Right lobe of liver (tissue), 6 donors: Measurements from ENCODE around the gene RPUSD1. TPM values are rescaled to one million over a fixed set of nuclear protein-coding genes. Genes with fewer than 3 reads are reported as not detected.
"Not testable (repeated sequence)": the region's sequence is repeated elsewhere in the genome, so short reads cannot be mapped to it uniquely, and the experiment has no call there.

Experiments
- ATAC-seq, 4 donors: fragments of 200-7000 bp; cut with Tn5 transposase; one replicate each; pipeline ENCODE4 v1.9.1; 2020; ENCODE audit warnings: mild to moderate bottlenecking in 4 of 4, moderate library complexity in 4 of 4
- DNase-seq, 3 donors: peaks; one replicate each; pipeline ENCODE4 v3.0.0-alpha.2; 2020
- H3K27ac ChIP-seq, 3 donors: fragments of 200-600 bp; one replicate each; pipeline ENCODE4 v1.8.0; 2022
- H3K27me3 ChIP-seq, 2 donors: fragments of 200-600 bp; one replicate each; pipeline ENCODE4 v1.8.0; 2022
- H3K36me3 ChIP-seq, 4 donors: fragments of 200-600 bp; sonication (generic) in 1 of 4; one replicate each; pipeline versions ENCODE4 v1.5.1 to v1.8.0; 2017 to 2022; ENCODE audit warnings: control low read depth in 1 of 4
- H3K4me1 ChIP-seq, 4 donors: fragments of 200-600 bp; sonication (generic) in 1 of 4; one replicate each; pipeline versions ENCODE4 v1.5.1 to v1.8.0; 2017 to 2022; ENCODE audit warnings: control low read depth in 1 of 4
- H3K4me3 ChIP-seq, 3 donors: fragments of 200-600 bp; one replicate each; pipeline ENCODE4 v1.8.0; 2022
- H3K9me3 ChIP-seq, 4 donors: fragments of 200-600 bp; sonication (generic) in 1 of 4; one replicate each; pipeline versions ENCODE4 v1.5.1 to v1.8.0; 2017 to 2022; ENCODE audit warnings: control low read depth in 1 of 4
- POLR2A ChIP-seq: fragments of 450-650 bp; IDR thresholded peaks from one replicate; pipeline ENCODE4 v1.6.1; 2017; ENCODE audit warnings: antibody characterized with exemption, mild to moderate bottlenecking
- WGBS: methylation state at CpG from one replicate; pipeline ENCODE4 v1.1.6; 2018; ENCODE audit warnings: low coverage, low lambda C conversion rate; ENCODE audit not compliant: insufficient coverage; ENCODE audit errors: missing lambda C conversion rate; 5-methylcytosine and 5-hydroxymethylcytosine counted together
- intact Hi-C, 2 donors: fragments of 100-400 bp; cut with DNase I; formaldehyde crosslinking; loops; one replicate each; pipeline versions ENCODE4 v1.11.2 to v1.14.1; 2022
- total RNA-seq, 6 experiments: library from RNA; depleted of rRNA in 2 of 6; stranded (reverse); fragments of >200 nt in 2 of 6; fragmentation: NEBNext Ultra II Directional in 3 of 6; extraction: Animal tissue kit (Norgen Biotek cat#: 25700) in 3 of 6; gene quantifications; one replicate each; pipeline versions ENCODE4 v1.1.0 to v1.2.4, GENCODE V29; 2016 to 2023
- TF ChIP-seq, protein P1 (sequence below), 4 donors: fragments of 200-600 bp in 3 of 4; fragments of 450-650 bp in 1 of 4; IDR thresholded peaks; one replicate each; pipeline versions ENCODE4 v1.5.1 to v1.8.0; 2016 to 2022; ENCODE audit warnings: antibody characterized with exemption in 4 of 4, mild to moderate bottlenecking in 2 of 4
- donor health status: DM: no; HTN: yes; CAD: no.
- donor health status: DM: no; HTN: no; CAD: no.
- donor health status: DM: no; HTN: no; CAD: no.
- donor health status: DM: no; HTN: yes; CAD: no.
- donor health status: DM: no; HTN: yes; CAD: no.

The RPUSD1 gene
- total RNA-seq, 6 experiments from 2014 or later, result 5.1 to 16.2 (median 6.6) TPM

DNA sequence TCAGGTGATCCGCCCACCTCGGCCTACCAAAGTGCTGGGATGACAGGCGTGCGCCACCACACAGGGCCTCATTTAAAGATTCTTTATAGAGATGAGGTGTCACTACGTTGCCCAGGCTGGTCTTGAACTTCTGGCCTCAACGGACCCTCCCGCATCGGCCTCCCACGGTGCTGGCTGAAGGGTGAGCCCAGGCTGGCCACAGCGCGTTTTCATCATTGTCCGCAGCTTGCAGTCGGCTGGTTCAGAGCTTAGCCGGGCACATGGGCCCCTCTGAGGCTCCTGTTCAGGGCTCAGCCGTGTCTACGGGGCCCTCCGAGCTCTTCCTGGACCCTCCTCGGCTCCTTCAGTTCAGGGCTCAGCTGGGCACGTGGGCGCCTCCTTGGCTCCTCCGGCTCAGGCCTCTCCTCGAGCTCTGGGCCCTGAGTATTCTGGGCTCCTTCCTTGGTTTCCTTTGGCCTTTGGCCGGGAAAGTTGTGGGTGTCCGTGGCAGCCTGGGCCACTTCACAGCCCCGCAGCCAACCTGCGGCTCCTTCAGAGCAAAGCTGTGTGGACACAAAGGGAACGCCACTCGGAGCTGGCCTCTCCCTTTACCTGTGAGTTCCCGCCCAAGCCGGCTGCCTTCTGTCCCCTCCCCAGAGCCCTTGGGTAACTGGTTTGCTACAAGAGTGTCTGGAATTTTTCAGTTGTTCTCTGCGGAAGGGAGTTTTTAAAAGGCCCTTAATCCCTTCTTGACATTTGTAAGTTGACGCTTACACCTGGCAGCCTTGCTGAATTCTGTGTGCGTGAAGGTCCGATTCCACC is 28.9 kb downstream of the RPUSD1 start:
- H3K27ac ChIP-seq, result no peak overlapping the region
- 78% methylated on average over 7 of the region's 34 CpGs for WGBS
- peak in 1 of 3 donors; percentile 49 for DNase-seq
- H3K9me3 ChIP-seq, result no peaks in the 10 kb centered on the region
- no peak for TF ChIP-seq POLR2A
- TF ChIP-seq, protein P1, sequence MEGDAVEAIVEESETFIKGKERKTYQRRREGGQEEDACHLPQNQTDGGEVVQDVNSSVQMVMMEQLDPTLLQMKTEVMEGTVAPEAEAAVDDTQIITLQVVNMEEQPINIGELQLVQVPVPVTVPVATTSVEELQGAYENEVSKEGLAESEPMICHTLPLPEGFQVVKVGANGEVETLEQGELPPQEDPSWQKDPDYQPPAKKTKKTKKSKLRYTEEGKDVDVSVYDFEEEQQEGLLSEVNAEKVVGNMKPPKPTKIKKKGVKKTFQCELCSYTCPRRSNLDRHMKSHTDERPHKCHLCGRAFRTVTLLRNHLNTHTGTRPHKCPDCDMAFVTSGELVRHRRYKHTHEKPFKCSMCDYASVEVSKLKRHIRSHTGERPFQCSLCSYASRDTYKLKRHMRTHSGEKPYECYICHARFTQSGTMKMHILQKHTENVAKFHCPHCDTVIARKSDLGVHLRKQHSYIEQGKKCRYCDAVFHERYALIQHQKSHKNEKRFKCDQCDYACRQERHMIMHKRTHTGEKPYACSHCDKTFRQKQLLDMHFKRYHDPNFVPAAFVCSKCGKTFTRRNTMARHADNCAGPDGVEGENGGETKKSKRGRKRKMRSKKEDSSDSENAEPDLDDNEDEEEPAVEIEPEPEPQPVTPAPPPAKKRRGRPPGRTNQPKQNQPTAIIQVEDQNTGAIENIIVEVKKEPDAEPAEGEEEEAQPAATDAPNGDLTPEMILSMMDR (IDR thresholded peaks at IDR 0.05), result no peak
- no peaks in the 10 kb centered on the region for H3K36me3 ChIP-seq
- no peak for ATAC-seq
- intact Hi-C loops, result no loop called here
- no peaks in the 10 kb centered on the region for H3K27me3 ChIP-seq
- no peaks in the 10 kb centered on the region for H3K4me1 ChIP-seq
- H3K4me3 ChIP-seq, result no peak overlapping the region

DNA sequence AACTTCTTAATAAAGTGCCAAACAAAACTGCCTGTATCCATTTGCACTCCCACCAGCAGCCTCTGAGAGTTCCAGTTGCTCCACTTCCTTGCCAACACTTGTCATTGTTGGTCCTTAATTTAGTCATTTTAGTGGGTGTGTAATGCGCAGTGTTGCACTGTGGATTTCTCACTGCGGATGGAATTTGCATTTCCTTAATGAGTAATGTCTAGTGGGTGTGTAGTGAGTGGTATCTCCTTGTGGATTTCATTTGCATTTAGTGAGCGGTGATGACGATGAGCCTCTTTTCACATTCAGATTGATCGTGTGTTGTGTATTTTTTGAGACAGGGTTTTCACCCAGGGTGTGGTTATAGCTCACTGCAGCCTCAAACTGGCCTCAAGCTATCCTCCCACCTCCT is 31.8 kb downstream of the RPUSD1 start:
- WGBS, result 83% methylated on average over 5 of the region's 5 CpGs
- TF ChIP-seq, protein P1 (IDR thresholded peaks at IDR 0.05), result no peak
- TF ChIP-seq POLR2A, result no peak
- Histone ChIP-seq H3K4me3 (no peak overlapping the region), H3K27ac (no peak overlapping the region), H3K27me3 (no peaks in the 10 kb centered on the region), H3K36me3 (no peaks in the 10 kb centered on the region), H3K4me1 (no peaks in the 10 kb centered on the region), H3K9me3 (no peaks in the 10 kb centered on the region)
- intact Hi-C loops, result no loop called here
- DNase-seq (no peak), ATAC-seq (no peak)

DNA sequence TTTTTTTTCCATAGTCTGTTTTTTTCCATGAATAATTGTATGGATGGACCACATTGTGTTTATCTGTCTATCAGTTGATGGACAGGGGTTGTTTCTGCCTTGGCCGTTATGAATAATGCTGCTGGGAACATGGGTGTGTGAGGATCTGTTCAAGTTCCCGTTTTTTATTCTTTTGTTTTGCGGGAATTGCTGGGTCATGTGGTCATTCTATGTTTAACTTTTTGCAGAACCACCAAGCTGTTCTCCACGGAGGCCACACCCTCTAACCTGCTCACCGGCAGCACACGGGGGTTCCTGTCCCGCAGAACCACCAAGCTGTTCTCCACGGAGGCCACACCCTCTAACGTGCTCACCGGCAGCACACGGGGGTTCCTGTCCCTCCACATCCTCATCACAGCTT is 33.5 kb downstream of the RPUSD1 start:
- no peaks in the 10 kb centered on the region for H3K36me3 ChIP-seq
- TF ChIP-seq, protein P1 (IDR thresholded peaks at IDR 0.05), result no peak
- no peak for TF ChIP-seq POLR2A
- ATAC-seq (peak in 2 of 4 donors; percentile 24 to 37), DNase-seq (no peak)
- H3K27ac ChIP-seq, result no peak overlapping the region
- 32% methylated on average over 6 of the region's 11 CpGs for WGBS
- intact Hi-C loops, result no loop called here
- no peaks in the 10 kb centered on the region for H3K27me3 ChIP-seq
- H3K4me1 ChIP-seq, result no peaks in the 10 kb centered on the region
- no peak overlapping the region for H3K4me3 ChIP-seq
- no peaks in the 10 kb centered on the region for H3K9me3 ChIP-seq

DNA sequence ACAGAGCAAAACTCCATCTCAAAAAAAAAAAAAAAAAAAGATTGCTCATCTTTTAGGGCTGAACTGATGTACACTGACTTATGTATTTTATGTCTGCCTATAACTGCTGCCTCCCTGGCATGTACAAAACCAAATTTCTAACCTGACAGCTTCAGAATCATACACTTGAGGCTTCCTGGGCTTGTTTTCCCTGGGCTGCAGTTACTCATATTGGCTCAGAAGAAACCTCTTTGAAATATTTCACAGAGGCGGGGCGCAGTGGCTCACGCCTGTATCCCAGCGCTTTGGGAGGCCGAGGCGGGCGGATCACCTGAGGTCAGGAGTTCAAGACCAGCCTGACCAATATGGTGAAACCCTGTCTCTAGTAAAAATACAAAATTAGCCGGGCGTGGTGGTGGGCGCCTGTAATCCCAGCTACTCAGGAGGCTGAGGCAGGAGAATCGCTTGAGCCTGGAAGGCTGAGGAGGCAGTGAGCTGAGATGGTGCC is 34.0 kb downstream of the RPUSD1 start:
- H3K27me3 ChIP-seq, H3K4me1 ChIP-seq, intact Hi-C loops, H3K27ac ChIP-seq, ATAC-seq, H3K9me3 ChIP-seq, DNase-seq, H3K4me3 ChIP-seq, H3K36me3 ChIP-seq: not testable (repeated sequence)
- 80% methylated on average over 5 of the region's 11 CpGs for WGBS

DNA sequence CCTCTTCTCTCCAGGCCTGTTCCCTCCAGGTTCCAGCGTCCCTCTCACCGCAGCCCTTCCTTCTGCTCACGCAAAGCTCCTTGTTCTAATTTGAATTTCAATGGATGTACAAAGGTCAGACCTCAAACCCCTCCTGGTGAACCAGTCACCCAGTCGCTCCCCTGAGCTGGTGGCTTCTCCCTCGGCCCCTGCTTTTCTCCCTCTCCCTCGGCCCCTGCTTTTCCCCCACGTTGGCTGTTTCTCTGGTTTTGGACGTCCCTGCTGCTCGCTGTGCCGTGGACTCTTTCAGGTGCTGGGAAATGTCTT is 36.2 kb downstream of the RPUSD1 start:
- intact Hi-C loops, result no loop called here
- ATAC-seq, result no peak
- H3K27ac ChIP-seq, result no peak overlapping the region
- whole genome bisulfite sequencing, result 10% methylated on average over 8 of the region's 10 CpGs
- no peaks in the 10 kb centered on the region for H3K4me1 ChIP-seq
- H3K4me3 ChIP-seq, result no peak overlapping the region
- no peaks in the 10 kb centered on the region for H3K36me3 ChIP-seq
- no peaks in the 10 kb centered on the region for H3K9me3 ChIP-seq
- no peak for DNase-seq
- TF ChIP-seq, protein P1 (IDR thresholded peaks at IDR 0.05), result no peak
- TF ChIP-seq POLR2A, result no peak
- H3K27me3 ChIP-seq, result no peaks in the 10 kb centered on the region
